Smooth muscle cell of bladder (primary cell): Measurements from ENCODE around the gene SLC8A2. TPM values are rescaled to one million over a fixed set of nuclear protein-coding genes. Genes with fewer than 3 reads are reported as not detected.

ENCODE experiments used
- total RNA-seq: library from RNA; depleted of rRNA; stranded (reverse); fragments of >200 nt; gene quantifications from 2 replicates; pipeline ENCODE4 v1.2.3, GENCODE V29; 2014

The SLC8A2 gene
- 0.18 TPM in 1 of 2 replicates, not detected in the other for total RNA-seq

DNA sequence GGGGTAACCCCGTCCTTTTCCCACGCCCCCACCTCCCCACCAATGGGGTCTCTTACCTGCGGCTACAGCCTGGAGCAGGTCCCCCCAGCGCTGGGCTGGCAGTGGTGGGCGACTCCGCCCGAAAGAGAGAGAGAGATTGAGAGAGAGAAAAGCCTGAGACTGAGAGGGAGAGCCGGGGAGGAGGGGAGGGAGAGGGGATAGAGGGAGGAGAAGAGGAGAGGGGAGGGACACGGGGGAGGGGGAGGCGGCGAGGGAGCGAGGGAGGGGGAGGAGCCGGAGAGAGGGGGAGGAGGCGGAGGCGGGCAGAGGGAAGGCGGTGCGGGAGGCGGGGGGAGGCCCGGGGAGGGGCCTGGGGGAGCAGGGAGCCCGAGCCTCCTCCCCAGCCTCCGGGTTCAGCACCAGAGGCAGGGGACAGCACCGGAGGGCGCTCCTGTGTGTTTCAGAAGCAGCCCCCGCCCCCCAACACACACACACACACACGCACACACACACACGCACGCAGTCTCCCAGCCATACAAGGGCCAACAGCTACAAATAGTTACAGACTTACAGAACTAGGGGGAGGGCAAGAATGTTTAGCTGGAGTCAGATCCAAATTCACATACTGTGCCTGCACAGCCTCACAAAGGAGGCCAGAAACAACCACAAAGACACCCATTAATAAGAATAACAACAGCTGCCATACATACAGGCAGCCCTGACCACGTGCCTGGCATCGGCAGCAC, at the start of gene SLC8A2:
Gene SLC8A2 (minus strand): TSS at position 161 of the 725 bp plus-strand sequence. CDS start 5,490 bp downstream, outside the sequence.

GRCh38 chr19:47514869-47515588, 43.3 kb upstream of the SLC8A2 start, which contains the start of gene NAPA:
NAPA (minus strand) TSS chr19:47515063; CDS start chr19:47514940, 123 bp downstream.

DNA sequence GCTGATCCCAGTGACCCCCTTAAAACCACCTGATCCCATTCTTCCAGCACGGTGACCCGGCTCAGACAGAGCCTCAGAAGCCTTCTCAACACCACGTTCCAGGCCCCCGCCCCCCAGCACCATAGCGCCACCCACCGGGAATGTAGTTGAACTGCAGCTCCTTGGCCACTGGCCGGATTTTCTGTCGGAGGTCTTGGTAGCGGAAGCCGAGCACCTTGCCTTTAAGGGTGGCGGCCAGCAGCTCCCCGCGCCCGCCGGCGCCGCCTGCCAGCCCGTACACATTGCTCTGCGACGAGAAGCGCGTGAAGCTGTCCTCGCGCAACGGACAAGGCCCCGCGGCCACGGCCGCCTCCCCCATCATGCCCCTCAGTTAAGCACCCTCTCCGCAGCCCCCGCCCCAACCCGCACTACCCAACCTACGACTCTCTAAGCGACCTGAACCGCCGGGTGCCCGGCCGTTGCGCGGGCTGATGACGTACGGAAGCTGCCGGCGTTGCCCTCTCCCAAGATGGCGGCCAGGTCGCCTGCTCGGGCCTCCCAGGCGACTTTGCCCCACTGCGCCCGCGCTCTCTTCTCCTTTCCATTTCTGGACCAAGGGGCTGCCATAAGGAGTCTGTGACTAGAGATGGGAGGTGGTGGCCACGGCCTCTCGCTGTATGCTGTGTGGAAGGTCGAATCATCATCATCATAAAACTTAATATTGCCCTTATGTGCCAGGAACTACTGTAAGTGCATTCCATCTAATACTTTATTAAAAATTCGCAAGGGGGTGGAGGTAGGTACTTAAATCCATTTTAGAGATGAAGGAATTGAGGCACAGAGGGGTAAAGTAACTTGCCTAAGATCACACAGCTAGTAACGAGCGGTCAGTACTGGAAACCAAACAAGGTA, 12.4 kb upstream of the SLC8A2 start, which contains the start of gene KPTN:
Gene KPTN (minus strand): TSS at position 420 of the 891 bp plus-strand sequence. CDS start 59 bp downstream, at position 361.

GRCh38 chr19:47419030-47419783, 52.5 kb downstream of the SLC8A2 start, which contains the start of gene MEIS3:
MEIS3 (minus strand) TSS chr19:47419527; CDS start chr19:47419081, 446 bp downstream.

Other genes with a start within 250 kb of the SLC8A2 start
- gene BBC3, start 240.7 kb downstream of the SLC8A2 start, total RNA-seq: 11.7 and 16.5 TPM in 2 replicates
- gene CCDC9, start 215.4 kb downstream of the SLC8A2 start, total RNA-seq: 5.4 and 7.9 TPM in 2 replicates
- gene INAFM1, start 197.0 kb downstream of the SLC8A2 start, total RNA-seq: 2.6 and 4.4 TPM in 2 replicates
- gene C5AR1, start 162.0 kb downstream of the SLC8A2 start, total RNA-seq: 0.09 TPM in 1 of 2 replicates, not detected in the other
- 0.14 and 0.18 TPM in 2 replicates for gene C5AR2, start 139.7 kb downstream of the SLC8A2 start, total RNA-seq
- gene DHX34, start 122.6 kb downstream of the SLC8A2 start, total RNA-seq: 5.0 and 6.2 TPM in 2 replicates
- gene MEIS3, start 52.4 kb downstream of the SLC8A2 start, total RNA-seq: 81.5 and 86.7 TPM in 2 replicates
- 4.1 and 4.3 TPM in 2 replicates for gene KPTN, start 12.3 kb upstream of the SLC8A2 start, total RNA-seq
- 50.0 and 54.6 TPM in 2 replicates for gene NAPA, start 43.2 kb upstream of the SLC8A2 start, total RNA-seq
- gene ZNF541, start 101.3 kb upstream of the SLC8A2 start, total RNA-seq: 0.28 TPM in 2 replicates
- 3.0 and 3.8 TPM in 2 replicates for gene BICRA, start 137.2 kb upstream of the SLC8A2 start, total RNA-seq
- gene EHD2, start 241.5 kb upstream of the SLC8A2 start, total RNA-seq: 119 and 133 TPM in 2 replicates